GM10266 (cell line): Measurements from ENCODE around the gene NME3.

Experiments
- DNase-seq: peaks from one replicate; pipeline ENCODE4 v3.0.0; 2012; ENCODE audit errors: extremely low spot score
- CTCF ChIP-seq: IDR thresholded peaks from 2 replicates; pipeline ENCODE4 v1.5.1; 2012; ENCODE audit warnings: mild to moderate bottlenecking, low read depth; ENCODE audit not compliant: control insufficient read depth, insufficient read depth; ENCODE audit errors: missing control alignments

The NME3 gene

GRCh38 chr16:1751946-1752345 lies 19.4 kb downstream of the NME3 start:
- TF ChIP-seq CTCF = no peak

GRCh38 chr16:1749152-1750117 lies 21.9 kb downstream of the NME3 start:
- TF ChIP-seq CTCF = no peak
- DNase-seq = no peak

More at GRCh38 chr16:1751946-1752345, 19.4 kb downstream of the NME3 start:
- DNase-seq = no peak

DNA sequence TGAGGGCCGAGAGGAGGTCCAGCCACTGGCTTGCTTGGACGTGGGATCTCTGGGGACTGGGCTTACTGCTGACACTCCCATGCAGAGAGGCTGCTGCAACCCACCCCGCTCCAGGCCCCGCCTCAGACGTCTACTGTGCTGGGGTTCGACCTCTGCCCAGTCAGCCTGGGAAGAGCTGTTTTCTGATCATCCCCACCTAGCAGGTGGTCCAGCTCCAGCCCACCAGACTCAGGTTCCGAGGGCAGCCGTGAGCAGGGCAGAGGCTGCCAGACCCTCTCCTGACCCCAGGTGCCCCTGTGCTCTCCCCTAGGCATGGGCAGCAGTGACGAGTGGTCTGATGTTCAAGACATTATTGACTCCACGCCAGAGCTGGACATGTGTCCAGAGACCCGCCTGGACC lies 23.4 kb downstream of the NME3 start:
- TF ChIP-seq CTCF = no peak
- DNase-seq = no peak

DNA sequence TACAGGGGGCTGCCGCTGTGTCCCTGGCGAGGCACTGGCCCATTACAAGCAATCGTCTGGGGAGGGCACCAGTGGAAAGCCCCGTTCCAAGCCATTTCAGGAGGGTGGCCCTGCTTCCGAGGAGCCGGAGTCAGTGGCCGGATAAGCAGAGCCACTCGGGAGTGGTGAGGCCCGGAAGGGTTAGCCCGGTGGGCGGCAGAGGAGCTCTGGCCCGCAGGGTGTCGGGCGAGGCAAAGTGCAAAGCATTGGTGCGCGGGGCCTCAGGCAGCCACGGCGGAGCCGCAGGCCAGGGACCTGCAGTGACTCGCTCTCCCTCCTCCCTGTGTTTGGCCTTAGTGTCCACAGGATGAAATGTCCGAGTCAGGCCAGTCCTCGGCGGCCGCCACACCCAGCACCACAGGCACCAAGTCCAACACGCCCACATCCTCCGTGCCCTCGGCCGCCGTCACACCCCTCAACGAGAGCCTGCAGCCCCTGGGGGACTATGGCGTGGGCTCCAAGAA lies 24.6 kb downstream of the NME3 start:
- no peak for DNase-seq
- no peak for TF ChIP-seq CTCF

GRCh38 chr16:1745900-1746692 lies 25.2 kb downstream of the NME3 start:
- TF ChIP-seq CTCF = no peak
- no peak for DNase-seq

GRCh38 chr16:1745181-1745899 lies 26.0 kb downstream of the NME3 start:
- no peak for DNase-seq
- TF ChIP-seq CTCF = no peak
